ENCODE results near the gene NOSIP.

The NOSIP gene

GRCh38 chr19:49544154-49544553 is 36.2 kb downstream of the NOSIP start:
- no peak for DNase-seq

- no peak for DNase-seq
These were observed 37.3 kb downstream of the NOSIP start for GRCh38 chr19:49543032-49543431.

GRCh38 chr19:49542446-49542845 is 37.9 kb downstream of the NOSIP start:
- DNase-seq, result no peak

- DNase-seq, result no peak
These were observed 38.4 kb downstream of the NOSIP start for GRCh38 chr19:49541914-49542313.

GRCh38 chr19:49539192-49539952 is 41.0 kb downstream of the NOSIP start:
- no peak for DNase-seq

- no peak for DNase-seq
These were observed 41.7 kb downstream of the NOSIP start for GRCh38 chr19:49538643-49539042.

- DNase-seq, result no peak
These were observed 43.4 kb downstream of the NOSIP start for GRCh38 chr19:49536921-49537462.

GRCh38 chr19:49534632-49535385 is 45.5 kb downstream of the NOSIP start:
- no peak for DNase-seq

- DNase-seq, result peak; percentile 79
These were observed 46.5 kb downstream of the NOSIP start for GRCh38 chr19:49533551-49534488.

GRCh38 chr19:49530708-49531107 is 49.6 kb downstream of the NOSIP start:
- no peak for DNase-seq

GRCh38 chr19:49528211-49528771 is 52.1 kb downstream of the NOSIP start:
- DNase-seq, result no peak

GRCh38 chr19:49524812-49525455 is 55.4 kb downstream of the NOSIP start:
- DNase-seq, result no peak

GRCh38 chr19:49520705-49521319 is 59.5 kb downstream of the NOSIP start:
- no peak for DNase-seq

- no peak for DNase-seq
These were observed 62.3 kb downstream of the NOSIP start for GRCh38 chr19:49518033-49518432.

GRCh38 chr19:49515767-49516166 is 64.6 kb downstream of the NOSIP start:
- peak; percentile 96 for DNase-seq

- no peak for DNase-seq
These were observed 66.2 kb downstream of the NOSIP start for GRCh38 chr19:49514151-49514550.

- no peak for DNase-seq
These were observed 66.6 kb downstream of the NOSIP start for GRCh38 chr19:49513746-49514118.

GRCh38 chr19:49512970-49513745 is 67.2 kb downstream of the NOSIP start:
- no peak for DNase-seq

GRCh38 chr19:49507803-49508494 is 72.4 kb downstream of the NOSIP start:
- DNase-seq, result no peak

GRCh38 chr19:49506575-49507105 is 73.7 kb downstream of the NOSIP start:
- peak; percentile 69 for DNase-seq

All from suppressor macrophage treated with lipopolysaccharide for 4 hours (primary cell).